Mucosa of descending colon (tissue), 3 donors: Measurements from ENCODE around the gene MMP7. TPM values are rescaled to one million over a fixed set of nuclear protein-coding genes. Genes with fewer than 3 reads are reported as not detected.

Experiments
- ATAC-seq: fragments of 200-7000 bp; cut with Tn5 transposase; one replicate; pipeline ENCODE4 v1.9.1; 2020; ENCODE audit warnings: mild to moderate bottlenecking, moderate library complexity
- DNase-seq, 3 donors: peaks; one replicate each; pipeline ENCODE4 v3.0.0-alpha.2; 2020
- H3K36me3 ChIP-seq: fragments of 200-600 bp; one replicate; pipeline ENCODE4 v1.8.0; 2021; ENCODE audit warnings: low read depth, mild to moderate bottlenecking
- H3K4me1 ChIP-seq: fragments of 200-600 bp; one replicate; pipeline ENCODE4 v1.8.0; 2021; ENCODE audit warnings: low read depth, mild to moderate bottlenecking
- H3K4me3 ChIP-seq: fragments of 200-600 bp; one replicate; pipeline ENCODE4 v1.8.0; 2021; ENCODE audit warnings: mild to moderate bottlenecking
- H3K9me3 ChIP-seq: fragments of 200-600 bp; one replicate; pipeline ENCODE4 v1.8.0; 2021; ENCODE audit warnings: mild to moderate bottlenecking
- CTCF ChIP-seq: fragments of 200-600 bp; IDR thresholded peaks from one replicate; pipeline ENCODE4 v1.8.0; 2022; ENCODE audit warnings: antibody characterized with exemption, mild to moderate bottlenecking
- intact Hi-C, 2 donors: fragments of 100-400 bp; cut with DNase I in 1 of 2; cut with micrococcal nuclease in 1 of 2; formaldehyde crosslinking; loops; one replicate each; pipeline versions ENCODE4 v1.11.0 to v1.11.1; 2022; cut with DNase I, micrococcal nuclease
- total RNA-seq, 3 donors: library from RNA; stranded (reverse); fragmentation: NEBNext Ultra II Directional in 2 of 3; extraction: Animal tissue kit (Norgen Biotek cat#: 25700) in 2 of 3; gene quantifications; one replicate each; pipeline versions ENCODE4 v1.2.1 to v1.2.4, GENCODE V29; 2021 to 2023
- donor health status: DM: no; HTN: no; CAD: no; lungs with moderate emphysema.
- donor health status: DM: no; HTN: no; CAD: no.
- donor health status: DM: no; HTN: yes; CAD: no.

Gene MMP7
- total RNA-seq, 3 donors from 2014 or later: not detected

GRCh38 chr11:102552020-102552419, 21.5 kb upstream of the MMP7 start:
- DNase-seq (no peak), ATAC-seq (peak; percentile 21)
- Histone ChIP-seq H3K4me1 (no peaks in the 10 kb centered on the region), H3K36me3 (no peaks in the 10 kb centered on the region), H3K9me3 (no peaks in the 10 kb centered on the region), H3K4me3 (no peak overlapping the region)
- TF ChIP-seq CTCF: no peak
- intact Hi-C loops: no loop called here

- intact Hi-C loops: no loop called here
- no peaks in the 10 kb centered on the region for H3K4me1 ChIP-seq
- DNase-seq: no peak
- no peak for TF ChIP-seq CTCF
- ATAC-seq: no peak
- no peaks in the 10 kb centered on the region for H3K36me3 ChIP-seq
- H3K4me3 ChIP-seq: no peak overlapping the region
- no peaks in the 10 kb centered on the region for H3K9me3 ChIP-seq
These were observed 20.7 kb upstream of the MMP7 start for GRCh38 chr11:102551169-102551781.

GRCh38 chr11:102546923-102547471, 16.4 kb upstream of the MMP7 start:
- H3K36me3 ChIP-seq: no peaks in the 10 kb centered on the region
- H3K4me3 ChIP-seq: no peak overlapping the region
- intact Hi-C loops: no loop called here
- no peak for TF ChIP-seq CTCF
- no peaks in the 10 kb centered on the region for H3K9me3 ChIP-seq
- DNase-seq (no peak), ATAC-seq (peak; percentile 51)
- H3K4me1 ChIP-seq: no peaks in the 10 kb centered on the region

GRCh38 chr11:102546427-102546826, 15.9 kb upstream of the MMP7 start:
- Histone ChIP-seq H3K36me3 (no peaks in the 10 kb centered on the region), H3K4me1 (no peaks in the 10 kb centered on the region), H3K9me3 (no peaks in the 10 kb centered on the region), H3K4me3 (no peak overlapping the region)
- TF ChIP-seq CTCF: no peak
- DNase-seq (no peak), ATAC-seq (no peak)
- intact Hi-C loops: no loop called here

- intact Hi-C loops: no loop called here
- TF ChIP-seq CTCF: no peak
- H3K4me1 ChIP-seq: no peaks in the 10 kb centered on the region
These were observed 15.2 kb upstream of the MMP7 start for GRCh38 chr11:102545701-102546100.

More at GRCh38 chr11:102545701-102546100, 15.2 kb upstream of the MMP7 start:
- no peak for ATAC-seq
- no peak for DNase-seq
- H3K4me3 ChIP-seq: no peak overlapping the region
- H3K36me3 ChIP-seq: no peaks in the 10 kb centered on the region
- no peaks in the 10 kb centered on the region for H3K9me3 ChIP-seq
